GM12878 (cell line): Measurements from ENCODE around the gene C11orf16. TPM values are rescaled to one million over a fixed set of nuclear protein-coding genes. Genes with fewer than 3 reads are reported as not detected.

Experiments used
- CBX5 ChIP-seq: sonication (generic); IDR thresholded peaks from 2 replicates; pipeline ENCODE4 v1.6.1; 2016; ENCODE audit warnings: low read depth, moderate library complexity, mild to moderate bottlenecking, inconsistent platforms
- ETV6 ChIP-seq, 2 experiments: fragments of 450-650 bp in 1 of 2; IDR thresholded peaks in 1 of 2; conservative IDR thresholded peaks in 1 of 2; 2 replicates each; pipeline ENCODE4 v1.6.1; 2014; ENCODE audit warnings: antibody characterized with exemption in 1 of 2, borderline replicate concordance in 1 of 2, low read depth in 1 of 2, mild to moderate bottlenecking in 1 of 2, moderate library complexity in 1 of 2
- NFIC ChIP-seq: IDR thresholded peaks from 2 replicates; pipeline ENCODE4 v1.6.1; 2012; ENCODE audit warnings: low read depth, mild to moderate bottlenecking, inconsistent platforms, low read length, moderate library complexity
- POLR2A ChIP-seq: IDR thresholded peaks from 2 replicates; pipeline ENCODE4 v1.6.1; 2011; ENCODE audit warnings: low read depth, mild to moderate bottlenecking, low read length
- polyA plus RNA-seq, 11 experiments: library from polyadenylated mRNA; depleted of rRNA in 4 of 11; unstranded in 6 of 11; stranded (reverse) in 5 of 11; fragments of >200 nt; fragmentation: Nextera tagmentation in 4 of 11; fragmentation: Illumina TruSeq in 1 of 11; extraction: Ambion mirVana in 4 of 11; extraction: Trizol in 1 of 11; gene quantifications; 1 replicate in 1 of 11; 2 replicates in 10 of 11; pipeline versions ENCODE4 v1.2.1 to v1.2.3, GENCODE V29; 2011 to 2016; ENCODE audit warnings: inconsistent platforms in 2 of 11, missing spikeins in 2 of 11, low read depth in 1 of 11
- total RNA-seq, 4 experiments: library from RNA; depleted of rRNA in 3 of 4; stranded (reverse); fragments of >200 nt in 3 of 4; fragmentation: Illumina TruSeq in 1 of 4; extraction: Trizol in 1 of 4; gene quantifications; 2 replicates each; pipeline versions ENCODE4 v1.2.1 to v1.2.3, GENCODE V29; 2013 to 2021
- TF ChIP-seq, protein P1 (sequence below), 3 experiments: IDR thresholded peaks in 2 of 3; conservative IDR thresholded peaks in 1 of 3; 2 replicates each; pipeline ENCODE4 v1.5.1; 2011; ENCODE audit warnings: low read depth in 3 of 3, low read length in 3 of 3, mild to moderate bottlenecking in 3 of 3, control low read depth in 2 of 3, moderate library complexity in 2 of 3, inconsistent platforms in 1 of 3, mixed read lengths in 1 of 3; ENCODE audit not compliant: control insufficient read depth in 2 of 3, insufficient read depth in 1 of 3; ENCODE audit errors: extremely low read depth in 1 of 3
- TF ChIP-seq, protein P2 (sequence below): fragments of 450-650 bp; IDR thresholded peaks from 2 replicates; pipeline ENCODE4 v1.6.1; 2017; ENCODE audit warnings: mild to moderate bottlenecking, moderate library complexity

The C11orf16 gene
- total and polyA plus RNA-seq, 10 of the 15 experiments (the other 5 are each of a cell fraction or from before 2014, with no cell fraction given), result 0.05 to 0.39 (median 0.32) TPM; not detected in 7

GRCh38 chr11:8911029-8911823 lies 21.5 kb downstream of the C11orf16 start, which contains the start of gene AKIP1 (continued):
- TF ChIP-seq, protein P1, sequence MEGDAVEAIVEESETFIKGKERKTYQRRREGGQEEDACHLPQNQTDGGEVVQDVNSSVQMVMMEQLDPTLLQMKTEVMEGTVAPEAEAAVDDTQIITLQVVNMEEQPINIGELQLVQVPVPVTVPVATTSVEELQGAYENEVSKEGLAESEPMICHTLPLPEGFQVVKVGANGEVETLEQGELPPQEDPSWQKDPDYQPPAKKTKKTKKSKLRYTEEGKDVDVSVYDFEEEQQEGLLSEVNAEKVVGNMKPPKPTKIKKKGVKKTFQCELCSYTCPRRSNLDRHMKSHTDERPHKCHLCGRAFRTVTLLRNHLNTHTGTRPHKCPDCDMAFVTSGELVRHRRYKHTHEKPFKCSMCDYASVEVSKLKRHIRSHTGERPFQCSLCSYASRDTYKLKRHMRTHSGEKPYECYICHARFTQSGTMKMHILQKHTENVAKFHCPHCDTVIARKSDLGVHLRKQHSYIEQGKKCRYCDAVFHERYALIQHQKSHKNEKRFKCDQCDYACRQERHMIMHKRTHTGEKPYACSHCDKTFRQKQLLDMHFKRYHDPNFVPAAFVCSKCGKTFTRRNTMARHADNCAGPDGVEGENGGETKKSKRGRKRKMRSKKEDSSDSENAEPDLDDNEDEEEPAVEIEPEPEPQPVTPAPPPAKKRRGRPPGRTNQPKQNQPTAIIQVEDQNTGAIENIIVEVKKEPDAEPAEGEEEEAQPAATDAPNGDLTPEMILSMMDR (IDR thresholded peaks at IDR 0.05 in 2 of 3, conservative IDR thresholded peaks at IDR 0.05 in 1 of 3; ENCODE audit: control insufficient read depth in 2 of 3, extremely low read depth in 1 of 3, insufficient read depth in 1 of 3, low read depth in 3 of 3, low read length in 3 of 3), result no peak
- peak; percentile 61; the same call in 1 of the 2 replicates for TF ChIP-seq POLR2A
- no peak for TF ChIP-seq ETV6 (conservative IDR thresholded peaks at IDR 0.05 in 1 of 2, IDR thresholded peaks at IDR 0.05 in 1 of 2; ENCODE audit: borderline replicate concordance in 1 of 2, low read depth in 1 of 2)
- TF ChIP-seq NFIC, result no peak
- TF ChIP-seq CBX5, result no peak
- TF ChIP-seq, protein P2, sequence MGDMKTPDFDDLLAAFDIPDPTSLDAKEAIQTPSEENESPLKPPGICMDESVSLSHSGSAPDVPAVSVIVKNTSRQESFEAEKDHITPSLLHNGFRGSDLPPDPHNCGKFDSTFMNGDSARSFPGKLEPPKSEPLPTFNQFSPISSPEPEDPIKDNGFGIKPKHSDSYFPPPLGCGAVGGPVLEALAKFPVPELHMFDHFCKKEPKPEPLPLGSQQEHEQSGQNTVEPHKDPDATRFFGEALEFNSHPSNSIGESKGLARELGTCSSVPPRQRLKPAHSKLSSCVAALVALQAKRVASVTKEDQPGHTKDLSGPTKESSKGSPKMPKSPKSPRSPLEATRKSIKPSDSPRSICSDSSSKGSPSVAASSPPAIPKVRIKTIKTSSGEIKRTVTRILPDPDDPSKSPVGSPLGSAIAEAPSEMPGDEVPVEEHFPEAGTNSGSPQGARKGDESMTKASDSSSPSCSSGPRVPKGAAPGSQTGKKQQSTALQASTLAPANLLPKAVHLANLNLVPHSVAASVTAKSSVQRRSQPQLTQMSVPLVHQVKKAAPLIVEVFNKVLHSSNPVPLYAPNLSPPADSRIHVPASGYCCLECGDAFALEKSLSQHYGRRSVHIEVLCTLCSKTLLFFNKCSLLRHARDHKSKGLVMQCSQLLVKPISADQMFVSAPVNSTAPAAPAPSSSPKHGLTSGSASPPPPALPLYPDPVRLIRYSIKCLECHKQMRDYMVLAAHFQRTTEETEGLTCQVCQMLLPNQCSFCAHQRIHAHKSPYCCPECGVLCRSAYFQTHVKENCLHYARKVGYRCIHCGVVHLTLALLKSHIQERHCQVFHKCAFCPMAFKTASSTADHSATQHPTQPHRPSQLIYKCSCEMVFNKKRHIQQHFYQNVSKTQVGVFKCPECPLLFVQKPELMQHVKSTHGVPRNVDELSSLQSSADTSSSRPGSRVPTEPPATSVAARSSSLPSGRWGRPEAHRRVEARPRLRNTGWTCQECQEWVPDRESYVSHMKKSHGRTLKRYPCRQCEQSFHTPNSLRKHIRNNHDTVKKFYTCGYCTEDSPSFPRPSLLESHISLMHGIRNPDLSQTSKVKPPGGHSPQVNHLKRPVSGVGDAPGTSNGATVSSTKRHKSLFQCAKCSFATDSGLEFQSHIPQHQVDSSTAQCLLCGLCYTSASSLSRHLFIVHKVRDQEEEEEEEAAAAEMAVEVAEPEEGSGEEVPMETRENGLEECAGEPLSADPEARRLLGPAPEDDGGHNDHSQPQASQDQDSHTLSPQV, result no peak
